GM19035 (cell line): ENCODE measurements around the gene JPH4.
"Not testable (repeated sequence)": the region's sequence is repeated elsewhere in the genome, so short reads cannot be mapped to it uniquely, and the experiment has no call there.

Source experiments
- ATAC-seq: cut with Tn5 transposase; IDR thresholded peaks from one replicate; pipeline ENCODE4 v1.9.1; 2021; ENCODE audit not compliant: unreplicated experiment

JPH4 gene

DNA sequence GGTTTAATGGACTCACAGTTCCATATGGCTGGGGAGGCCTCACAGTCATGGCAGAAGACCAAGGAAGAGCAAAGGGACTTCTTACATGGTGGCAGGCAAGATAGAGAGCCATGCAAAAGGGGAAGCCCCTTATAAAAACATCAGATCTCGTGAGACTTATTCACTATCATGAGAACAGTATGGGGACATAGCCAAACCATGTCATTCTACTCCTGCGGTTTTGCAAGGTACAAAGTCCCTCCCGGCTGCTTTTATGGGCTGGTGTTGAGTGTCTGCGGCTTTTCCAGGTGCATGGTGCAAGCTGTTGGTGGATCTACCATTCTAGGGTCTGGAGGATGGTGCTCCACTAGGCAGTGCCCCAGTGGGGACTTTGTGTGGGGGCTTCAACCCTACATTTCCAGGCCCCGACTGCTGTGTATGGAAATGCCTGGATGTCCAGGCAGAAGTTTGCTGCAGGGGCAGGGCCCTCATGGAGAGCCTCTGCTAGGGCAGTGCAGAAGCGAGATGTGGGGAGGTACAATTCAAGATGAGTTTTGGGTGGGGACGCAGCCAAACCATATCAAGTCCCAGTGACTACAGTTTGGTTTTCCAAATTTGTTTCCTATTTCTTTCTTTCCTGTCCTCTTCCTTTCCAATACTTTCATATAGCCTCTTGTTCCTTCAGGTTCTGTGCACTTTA lies 31.0 kb upstream of the JPH4 start:
- not testable (repeated sequence) for ATAC-seq

DNA sequence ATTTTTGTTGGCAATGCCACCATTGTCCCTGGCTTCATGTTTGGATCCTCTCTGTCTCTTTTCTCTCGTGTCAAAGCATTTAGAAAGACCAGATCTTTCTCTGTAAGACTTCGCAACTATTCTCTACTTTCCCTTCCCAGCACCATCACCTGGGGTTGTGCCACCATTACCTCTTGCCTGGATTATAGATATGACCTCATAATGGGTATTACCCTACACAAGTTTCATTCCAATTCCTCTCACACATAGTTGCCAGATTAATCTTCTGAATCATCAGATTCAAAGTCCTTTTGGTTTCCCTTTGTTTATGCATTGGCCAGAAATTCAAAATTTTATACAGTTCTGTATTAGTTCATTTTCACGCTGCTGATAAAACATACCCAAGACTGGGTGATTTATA lies 30.4 kb upstream of the JPH4 start:
- no peak for ATAC-seq

DNA sequence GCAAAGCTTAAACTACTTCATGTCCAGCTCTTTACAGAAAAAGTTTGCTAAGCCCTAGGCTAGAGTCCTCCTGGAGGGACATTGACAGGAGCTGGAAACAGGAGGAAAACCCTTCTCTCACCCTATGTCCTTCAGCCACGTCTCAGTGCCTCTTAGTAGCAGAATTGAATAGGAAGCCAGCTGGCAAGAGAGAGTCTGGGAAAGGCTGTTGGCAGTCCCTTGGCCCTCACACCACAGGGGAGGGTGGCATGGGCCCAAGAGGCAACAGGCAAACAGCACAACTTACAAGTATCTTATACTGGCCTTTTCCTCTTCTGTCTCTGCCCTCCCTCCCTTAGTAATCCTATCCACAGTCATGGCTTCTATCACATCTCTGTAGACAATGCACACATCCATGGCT lies 29.9 kb upstream of the JPH4 start:
- no peak for ATAC-seq

DNA sequence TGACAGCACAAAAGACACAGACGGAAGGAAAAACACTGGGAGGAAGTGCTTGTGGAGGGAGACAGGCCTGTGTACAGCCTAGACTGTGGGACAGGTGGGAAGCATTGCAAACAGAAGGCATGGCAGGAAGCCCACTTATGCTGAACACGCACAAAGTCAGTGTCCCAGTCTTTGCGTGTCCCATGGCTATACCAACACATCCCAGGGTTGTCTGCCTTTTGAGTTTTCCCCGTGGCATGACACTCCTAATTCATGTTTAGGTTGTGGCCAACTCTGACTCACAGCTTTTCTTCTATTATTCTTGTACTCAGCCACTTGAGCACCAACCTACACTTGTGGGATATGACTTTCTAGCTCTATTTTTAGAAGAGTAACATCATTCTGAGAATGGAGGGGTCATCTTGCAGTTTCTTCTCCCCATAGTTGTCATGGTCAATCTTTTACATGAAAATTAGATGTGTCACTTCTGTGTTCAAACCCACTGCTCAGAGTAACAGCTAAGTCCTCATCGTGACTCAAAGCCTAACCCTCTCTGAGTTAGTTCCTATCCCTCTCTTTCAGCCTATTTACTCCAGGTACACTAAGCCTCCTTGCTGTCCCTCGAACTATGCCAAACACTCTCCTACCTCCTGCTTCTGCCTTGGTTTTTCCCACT lies 27.5 kb upstream of the JPH4 start:
- ATAC-seq, result peak; percentile 81

DNA sequence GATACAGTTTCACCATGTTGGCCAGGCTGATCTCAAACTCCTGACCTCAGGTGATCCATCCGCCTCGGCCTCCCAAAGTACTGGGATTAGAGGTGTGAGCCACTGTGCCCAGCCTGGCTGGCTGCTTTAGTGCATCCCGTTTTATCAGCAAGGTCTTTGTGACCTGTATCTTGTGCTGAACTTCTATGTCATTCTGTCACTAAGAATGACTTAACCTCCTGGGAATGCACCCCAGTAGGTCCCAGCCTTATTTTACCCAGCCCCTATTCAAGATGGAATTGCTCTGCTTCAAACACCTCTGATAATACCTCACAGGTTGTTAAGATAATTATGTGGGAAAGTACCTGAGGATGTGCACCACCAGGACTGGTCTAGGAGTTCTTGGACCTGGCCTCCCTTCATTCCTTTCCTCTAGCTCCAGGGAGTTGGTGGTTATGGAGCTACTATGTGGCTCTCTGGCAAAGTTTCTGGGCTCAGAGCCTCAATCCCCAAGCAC lies 26.1 kb upstream of the JPH4 start:
- no peak for ATAC-seq

DNA sequence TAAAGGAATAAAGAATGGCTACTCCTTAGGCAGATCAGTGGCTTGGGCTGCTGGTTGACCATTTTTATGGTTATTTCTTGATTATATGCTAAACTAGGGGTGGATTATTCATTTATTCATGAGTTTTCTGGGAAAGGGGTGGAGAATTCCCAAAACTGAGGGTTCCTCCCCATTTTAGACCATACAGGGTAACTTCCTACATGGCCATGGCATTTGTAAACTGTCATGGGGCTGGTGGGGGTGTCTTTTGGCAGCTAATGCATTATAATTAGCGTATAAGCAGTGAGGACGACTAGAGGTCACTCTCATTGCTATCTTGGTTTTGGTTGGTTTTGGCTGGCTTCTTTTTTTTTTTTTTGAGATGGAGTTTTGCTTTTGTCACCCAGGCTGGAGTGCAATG lies 25.6 kb upstream of the JPH4 start:
- no peak for ATAC-seq

DNA sequence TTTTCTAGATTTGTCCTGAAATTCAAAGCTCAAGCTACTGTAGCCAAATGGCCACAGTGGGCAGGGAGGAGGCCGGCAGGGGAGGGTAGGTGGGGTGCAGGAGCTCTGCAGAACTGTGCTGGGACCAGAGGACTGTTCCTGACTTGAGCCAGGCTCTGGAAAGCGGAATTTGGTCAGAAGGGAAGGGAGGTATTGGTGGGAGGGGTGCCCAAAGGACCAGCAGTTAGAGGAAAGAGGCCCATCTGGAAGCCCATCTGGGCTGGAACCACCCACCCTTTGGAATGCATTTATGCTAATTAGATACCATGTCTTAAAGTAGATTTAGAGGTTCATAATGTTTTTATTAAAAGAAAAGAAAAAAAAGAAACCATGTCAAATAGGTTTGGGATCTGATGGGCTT lies 24.5 kb upstream of the JPH4 start:
- no peak for ATAC-seq

DNA sequence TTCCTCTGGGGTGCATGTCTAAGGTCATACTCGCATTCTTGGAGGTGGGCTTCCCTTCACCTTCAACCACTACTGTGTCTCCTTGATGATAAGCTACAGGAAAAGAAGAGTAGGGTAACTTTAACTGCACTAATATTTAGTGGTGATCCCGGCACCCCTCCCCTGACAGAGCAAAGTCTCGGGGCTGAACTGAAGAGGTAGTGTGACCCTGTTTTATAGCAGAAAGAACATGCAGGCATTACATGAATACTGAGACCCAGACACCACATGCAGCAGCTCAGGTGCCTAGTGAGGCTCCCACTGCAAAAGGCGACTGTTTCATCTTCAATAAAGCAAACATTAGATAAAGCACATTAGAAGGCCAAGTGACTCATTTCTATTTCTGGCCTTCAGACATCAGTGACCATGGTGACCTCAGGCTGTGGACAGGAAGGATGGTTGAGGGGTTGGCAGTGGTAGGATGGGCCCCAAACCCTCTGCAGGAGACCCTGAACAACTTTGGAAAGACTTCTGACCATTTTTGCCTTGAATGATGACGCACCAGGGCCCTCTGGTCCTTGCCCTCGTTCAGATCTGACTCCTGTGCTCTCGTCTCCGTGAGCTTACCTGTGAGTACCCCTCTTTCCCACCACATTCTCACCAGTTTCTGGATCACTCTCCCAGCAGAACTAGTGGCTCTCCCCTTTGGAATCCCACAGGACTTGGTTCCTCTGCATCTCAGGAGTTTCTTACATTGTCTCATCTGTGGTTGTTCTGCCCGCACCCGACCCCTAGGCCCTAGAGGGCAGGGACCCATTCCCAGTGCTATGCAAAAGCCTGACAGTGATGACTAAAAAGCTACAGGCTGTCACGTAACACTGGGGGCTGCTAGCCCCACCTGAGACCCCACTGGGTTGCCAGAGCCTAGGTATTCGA lies 23.8 kb upstream of the JPH4 start:
- ATAC-seq, result no peak

DNA sequence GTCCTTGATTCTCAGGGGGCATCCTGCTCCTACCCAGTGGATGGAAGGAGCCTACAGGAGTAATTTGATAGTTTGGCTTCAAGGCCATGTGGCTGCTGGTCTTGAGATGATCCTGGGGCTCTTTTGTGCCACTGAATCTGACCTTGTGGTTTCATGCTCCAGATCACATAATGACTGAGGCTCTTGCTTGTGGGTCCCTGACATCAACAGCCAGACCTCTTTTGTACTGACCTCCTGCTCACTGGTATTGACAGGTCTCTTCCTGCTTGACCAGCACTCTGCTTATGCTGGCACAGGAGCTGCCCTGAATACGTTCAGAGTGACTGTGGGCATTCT lies 23.2 kb upstream of the JPH4 start:
- ATAC-seq, result no peak

DNA sequence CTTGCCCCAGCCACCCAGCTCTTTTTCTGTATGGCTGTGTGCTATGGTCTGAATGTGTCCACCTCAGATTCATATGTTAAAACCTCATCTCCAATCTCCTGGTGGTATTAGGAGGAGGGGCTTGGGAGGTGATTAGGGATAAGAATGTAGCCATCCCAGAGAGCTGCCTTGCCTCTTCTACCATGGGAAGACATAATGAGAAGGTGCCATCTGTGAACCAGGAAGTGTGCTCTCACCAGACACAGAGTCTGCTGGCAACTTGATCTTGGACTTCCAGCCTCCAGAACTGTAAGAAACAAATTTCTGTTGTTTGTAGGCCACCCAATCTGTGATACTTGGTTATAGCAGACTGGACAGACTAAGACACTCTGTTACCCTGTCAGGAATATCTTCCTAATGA lies 22.8 kb upstream of the JPH4 start:
- no peak for ATAC-seq

DNA sequence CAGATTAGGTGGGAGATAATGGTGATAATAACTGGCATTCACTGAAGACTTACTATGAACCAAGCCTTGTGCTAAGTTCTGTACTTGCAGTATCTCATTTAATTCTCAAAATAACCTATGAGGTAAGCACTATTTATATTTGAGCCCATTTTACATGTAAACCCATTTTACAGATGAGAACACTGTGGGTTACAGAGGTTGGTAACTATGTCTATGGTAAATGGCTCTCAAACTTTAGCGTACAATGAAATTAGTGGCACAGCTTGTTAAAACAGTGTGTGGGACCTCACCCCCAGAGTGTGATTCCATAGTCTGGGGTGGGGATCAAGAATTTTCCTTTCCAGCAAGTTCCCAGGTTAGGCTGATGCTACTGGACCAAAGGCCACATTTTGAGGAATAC lies 22.2 kb upstream of the JPH4 start:
- ATAC-seq, result no peak

DNA sequence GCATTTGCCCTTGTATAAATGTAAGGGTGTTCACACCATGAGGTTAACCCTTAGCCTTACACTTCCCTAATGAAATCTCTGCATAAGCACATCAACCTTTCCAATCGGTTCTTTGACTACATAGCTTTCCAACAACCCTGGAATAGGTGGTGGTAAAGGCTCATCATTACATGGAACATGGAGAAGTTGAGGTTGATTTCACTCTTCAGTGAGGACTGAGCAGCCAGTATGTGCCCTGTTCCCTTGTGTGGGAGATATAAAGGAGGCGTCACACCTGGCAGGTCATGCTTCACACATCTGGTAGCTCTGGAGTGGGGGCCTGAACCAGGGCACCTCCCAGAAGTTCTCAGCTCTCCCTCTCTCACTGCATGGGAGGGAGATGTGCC lies 21.7 kb upstream of the JPH4 start:
- ATAC-seq, result no peak

DNA sequence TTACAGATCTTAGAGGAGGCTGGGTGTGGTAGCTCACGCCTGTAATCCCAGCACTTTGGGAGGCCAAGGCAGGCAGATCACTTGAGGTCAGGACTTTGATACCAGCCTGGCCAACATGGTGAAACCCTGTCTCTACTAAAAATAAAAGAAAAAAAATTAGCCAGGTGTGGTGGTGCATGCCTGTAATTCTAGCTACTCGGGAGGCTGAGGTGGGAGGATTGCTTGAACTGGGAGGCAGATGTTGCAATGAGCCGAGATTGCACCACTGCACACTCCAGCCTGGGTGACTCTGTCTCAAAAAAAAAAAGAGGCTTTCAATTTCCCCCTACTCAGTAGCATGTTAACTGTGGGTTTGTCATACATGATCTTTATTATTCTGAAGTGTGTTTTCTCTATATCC lies 15.6 kb upstream of the JPH4 start:
- not testable (repeated sequence) for ATAC-seq

DNA sequence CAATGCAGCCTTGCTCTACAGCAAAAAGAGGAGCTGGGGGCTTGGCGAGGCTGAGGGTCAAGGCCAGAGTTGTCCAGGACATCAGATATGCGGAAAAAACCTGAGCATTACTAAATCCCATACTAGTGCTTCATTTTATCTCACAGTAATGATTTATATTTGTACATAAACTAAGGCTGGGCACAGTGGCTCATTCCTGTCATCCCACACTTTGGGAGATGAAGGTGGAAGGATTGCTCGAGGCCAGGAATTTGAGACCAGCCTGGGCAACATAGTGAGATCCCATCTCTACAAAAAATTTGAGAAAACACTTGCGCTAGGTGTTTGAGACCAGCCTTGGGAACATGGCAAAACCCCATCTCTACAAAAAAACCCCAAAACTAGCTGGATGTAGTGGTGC lies 11.6 kb upstream of the JPH4 start:
- ATAC-seq, result no peak

DNA sequence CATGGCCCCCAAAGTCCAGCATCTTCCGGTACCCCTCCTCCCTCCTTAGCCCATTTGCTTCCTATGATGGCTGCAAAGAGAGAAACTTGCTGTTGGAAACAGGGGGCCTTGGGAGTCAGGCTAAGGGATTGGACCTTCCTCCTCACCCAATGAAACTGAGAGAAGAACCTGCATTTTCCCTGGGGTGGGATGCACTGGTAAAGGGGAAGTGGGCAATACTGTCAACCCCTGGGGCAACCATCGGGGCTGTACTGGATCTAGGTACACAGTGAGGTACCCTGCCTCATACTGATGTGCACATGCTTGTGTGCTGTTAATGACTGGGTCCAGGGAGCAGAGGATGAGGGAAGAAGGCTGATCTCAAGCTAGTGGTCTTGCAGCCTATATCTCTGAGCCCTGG lies 11.0 kb upstream of the JPH4 start:
- ATAC-seq, result no peak

DNA sequence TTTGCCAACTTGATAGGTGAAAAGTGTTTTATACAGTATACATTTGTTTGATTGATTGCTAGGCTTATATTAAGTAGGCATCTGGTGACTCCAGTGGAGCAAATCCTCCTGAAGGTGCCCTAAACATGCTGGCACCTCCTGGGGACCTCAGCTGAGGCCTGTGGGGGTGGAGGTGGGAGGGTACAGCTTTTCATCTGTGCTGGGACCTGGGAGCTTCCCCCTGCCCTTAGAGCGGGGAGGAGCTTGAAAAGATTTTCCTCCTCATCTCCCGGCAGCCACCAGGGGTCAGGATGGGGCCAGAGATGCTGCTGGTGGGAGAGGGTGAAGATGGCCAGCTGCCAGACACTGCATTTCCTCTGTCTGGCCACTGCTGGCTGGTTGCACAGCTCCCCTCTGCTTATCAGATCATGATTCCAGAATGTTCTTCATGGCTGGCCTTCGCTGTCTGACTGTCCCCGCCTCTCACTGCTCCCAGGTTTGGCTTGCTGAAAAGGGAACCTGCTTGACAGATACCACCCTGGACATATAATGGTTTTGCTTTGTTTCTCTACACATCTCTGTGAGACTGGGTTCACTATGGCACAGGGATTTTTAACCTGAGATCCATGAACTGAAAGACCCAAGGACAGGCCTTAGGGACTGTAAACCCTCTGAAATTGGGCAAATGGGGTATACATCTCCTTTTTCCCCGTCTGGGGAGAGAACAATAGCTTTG lies 10.5 kb upstream of the JPH4 start:
- ATAC-seq, result peak; percentile 99

DNA sequence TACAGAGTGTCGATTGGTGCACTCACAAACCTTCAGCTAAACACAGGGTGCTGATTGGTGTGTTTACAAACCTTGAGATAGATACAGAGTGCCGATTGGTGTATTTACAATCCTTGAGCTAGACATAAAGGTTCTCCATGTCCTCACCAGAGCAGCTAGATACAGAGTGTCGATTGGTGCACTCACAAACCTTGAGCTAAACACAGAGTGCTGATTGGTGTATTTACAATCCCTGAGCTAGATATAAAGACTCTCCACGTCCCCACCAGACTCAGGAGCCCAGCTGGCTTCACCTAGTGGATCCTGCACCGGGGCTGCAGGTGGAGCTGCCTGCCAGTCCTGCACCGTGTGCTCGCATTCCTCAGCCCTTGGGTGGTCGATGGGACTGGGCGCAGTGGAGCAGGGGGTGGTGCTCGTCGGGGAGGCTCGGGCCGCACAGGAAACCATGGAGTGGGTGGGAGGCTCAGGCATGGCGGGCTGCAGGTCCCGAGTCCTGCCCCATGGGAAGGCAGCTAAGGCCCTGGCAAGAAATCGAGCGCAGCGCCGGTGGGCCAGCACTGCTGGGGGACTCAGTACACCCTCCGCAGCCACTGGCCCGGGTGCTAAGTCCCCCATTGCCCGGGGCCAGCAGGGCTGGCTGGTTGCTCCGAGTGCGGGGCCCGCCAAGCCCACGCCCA lies 6.1 kb upstream of the JPH4 start:
- ATAC-seq, result not testable (repeated sequence)

DNA sequence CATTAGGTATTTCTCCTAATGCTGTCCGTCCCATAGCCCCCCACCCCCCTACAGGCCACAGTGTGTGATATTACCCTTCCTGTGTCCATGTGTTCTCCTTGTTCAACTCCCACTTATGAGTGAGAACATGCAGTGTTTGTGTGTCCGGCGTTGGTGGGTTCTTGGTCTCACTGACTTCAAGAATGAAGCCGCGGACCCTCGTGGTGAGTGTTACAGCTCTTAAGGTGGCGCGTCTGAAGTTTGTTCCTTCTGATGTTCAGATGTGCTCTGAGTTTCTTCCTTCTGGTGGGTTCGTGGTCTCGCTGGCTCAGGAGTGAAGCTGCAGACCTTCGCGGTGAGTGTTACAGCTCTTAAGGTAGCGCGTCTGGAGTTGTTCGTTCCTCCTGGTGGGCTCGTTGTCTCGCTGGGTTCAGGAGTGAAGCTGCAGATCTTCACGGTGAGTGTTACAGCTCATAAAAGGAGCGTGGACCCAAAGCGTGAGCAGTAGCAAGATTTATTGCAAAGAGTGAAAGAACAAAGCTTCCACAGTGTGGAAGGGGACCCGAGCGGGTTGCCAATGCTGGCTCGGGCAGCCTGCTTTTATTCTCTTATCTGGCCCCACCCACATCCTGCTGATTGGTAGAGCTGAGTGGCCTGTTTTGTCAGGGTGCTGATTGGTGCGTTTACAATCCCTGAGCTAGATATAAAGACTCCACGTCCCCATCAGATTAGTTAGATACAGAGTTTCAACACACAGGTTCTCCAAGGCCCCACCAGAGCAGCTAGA lies 5.4 kb upstream of the JPH4 start:
- ATAC-seq, result not testable (repeated sequence)

DNA sequence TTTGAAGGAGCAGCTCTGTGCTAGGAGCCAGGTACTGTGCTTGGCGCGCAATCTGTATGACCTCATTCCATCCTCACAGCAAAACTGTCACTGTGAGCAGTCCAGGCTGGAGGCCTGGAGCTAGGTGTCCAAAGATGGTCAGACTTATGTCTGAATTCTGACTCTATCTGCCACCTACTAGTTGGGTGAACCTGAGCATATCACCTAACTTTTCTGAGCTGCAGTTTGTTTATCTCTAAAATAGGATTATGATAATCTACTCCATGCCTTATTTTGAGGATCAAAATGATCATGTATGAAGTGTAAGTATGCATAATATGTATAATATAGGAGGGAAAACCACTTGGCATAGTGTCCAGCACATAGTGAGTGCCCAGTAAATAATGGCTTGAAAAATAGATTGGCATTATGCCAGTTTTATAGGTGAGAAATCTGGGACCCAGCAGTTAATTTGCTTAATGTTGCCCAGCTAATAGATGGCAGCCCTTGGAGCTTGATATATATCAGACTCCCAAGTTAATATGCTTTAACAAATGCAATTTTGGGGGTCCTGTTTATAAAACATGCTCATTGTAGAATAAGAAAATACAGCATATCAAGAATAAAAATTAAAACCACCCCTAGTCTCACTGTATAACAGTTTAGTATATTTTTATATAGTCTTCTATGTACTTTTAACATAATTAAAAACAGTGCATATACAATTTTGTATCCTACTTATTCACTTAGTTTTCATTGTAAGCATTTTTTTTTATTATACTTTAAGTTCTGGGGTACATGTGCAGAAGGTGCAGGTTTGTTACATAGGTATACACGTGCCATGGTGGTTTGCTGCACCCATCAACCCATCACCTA lies 4.5 kb upstream of the JPH4 start:
- ATAC-seq, result no peak
